Adrenal gland (tissue), 5 donors: ENCODE measurements around the gene MED12L.

Source experiments
- POLR2A ChIP-seq, 2 donors: fragments of 450-650 bp; IDR thresholded peaks; one replicate each; pipeline ENCODE4 v1.6.1; 2017; ENCODE audit warnings: antibody characterized with exemption in 2 of 2, mild to moderate bottlenecking in 2 of 2, moderate library complexity in 1 of 2
- TF ChIP-seq, protein P1 (sequence below), 6 experiments: fragments of 450-650 bp in 4 of 6; fragments of 200-600 bp in 2 of 6; sonication (generic) in 1 of 6; IDR thresholded peaks; 1 replicate in 5 of 6; 2 replicates in 1 of 6; pipeline versions ENCODE4 v1.5.1 to v1.8.0; 2016 to 2021; ENCODE audit warnings: antibody characterized with exemption in 6 of 6, mild to moderate bottlenecking in 2 of 6, moderate library complexity in 1 of 6
- donor health status: DM: no; HTN: no; CAD: no.

- TF ChIP-seq, protein P1, sequence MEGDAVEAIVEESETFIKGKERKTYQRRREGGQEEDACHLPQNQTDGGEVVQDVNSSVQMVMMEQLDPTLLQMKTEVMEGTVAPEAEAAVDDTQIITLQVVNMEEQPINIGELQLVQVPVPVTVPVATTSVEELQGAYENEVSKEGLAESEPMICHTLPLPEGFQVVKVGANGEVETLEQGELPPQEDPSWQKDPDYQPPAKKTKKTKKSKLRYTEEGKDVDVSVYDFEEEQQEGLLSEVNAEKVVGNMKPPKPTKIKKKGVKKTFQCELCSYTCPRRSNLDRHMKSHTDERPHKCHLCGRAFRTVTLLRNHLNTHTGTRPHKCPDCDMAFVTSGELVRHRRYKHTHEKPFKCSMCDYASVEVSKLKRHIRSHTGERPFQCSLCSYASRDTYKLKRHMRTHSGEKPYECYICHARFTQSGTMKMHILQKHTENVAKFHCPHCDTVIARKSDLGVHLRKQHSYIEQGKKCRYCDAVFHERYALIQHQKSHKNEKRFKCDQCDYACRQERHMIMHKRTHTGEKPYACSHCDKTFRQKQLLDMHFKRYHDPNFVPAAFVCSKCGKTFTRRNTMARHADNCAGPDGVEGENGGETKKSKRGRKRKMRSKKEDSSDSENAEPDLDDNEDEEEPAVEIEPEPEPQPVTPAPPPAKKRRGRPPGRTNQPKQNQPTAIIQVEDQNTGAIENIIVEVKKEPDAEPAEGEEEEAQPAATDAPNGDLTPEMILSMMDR (IDR thresholded peaks at IDR 0.05), result no peak
- no peak for TF ChIP-seq POLR2A (IDR thresholded peaks at IDR 0.05)
These were observed 224.1 kb downstream of the MED12L start for GRCh38 chr3:151309566-151309965.
